GM12878 (cell line): Measurements from ENCODE around the gene DDAH1. TPM values are rescaled to one million over a fixed set of nuclear protein-coding genes. Genes with fewer than 3 reads are reported as not detected.

Experiments
- ATAC-seq: fragments of 200-7000 bp; cut with Tn5 transposase; 3 replicates; pipeline ENCODE4 v1.9.1; 2020; ENCODE audit warnings: mild to moderate bottlenecking, moderate library complexity
- BruUV-seq: library from RNA; stranded (reverse); fragments of 400-500 nt; replicated peaks from 2 replicates; lab custom pipeline; 2021; lab: Mats Ljungman, UMichigan
- CTCF ChIA-PET: fragments of 300-600 bp; sonication (Branson Sonifier 250); formaldehyde crosslinking; extraction: SDS; loops from one replicate; lab custom pipeline; 2021; ENCODE audit warnings: inconsistent platforms; lab: Yijun Ruan, JAX
- POLR2A ChIA-PET: fragments of 350-600 bp; formaldehyde crosslinking; extraction: SDS; loops from one replicate; lab custom pipeline; 2021; ENCODE audit warnings: inconsistent platforms; lab: Charles Lee
- RAD21 ChIA-PET: fragments of 300-600 bp; sonication (Branson Sonifier 250); formaldehyde crosslinking; loops from one replicate; lab custom pipeline; 2023; ENCODE audit warnings: antibody characterized with exemption; ENCODE audit not compliant: unreplicated experiment; lab: Charles Lee
- SMC1A ChIA-PET: fragments of 300-600 bp; sonication (Branson Sonifier 250); formaldehyde crosslinking; loops from one replicate; lab custom pipeline; 2023; ENCODE audit not compliant: unreplicated experiment, uncharacterized antibody; lab: Charles Lee
- DNase-seq: peaks from one replicate; pipeline ENCODE4 v3.0.0-alpha.2; 2011; ENCODE audit warnings: low read depth, low spot score
- FAIRE-seq: peaks from 3 replicates; lab custom pipeline; 2011; peaks lifted over from hg19 to GRCh38; lab: Jason Lieb, UNC
- H2AFZ ChIP-seq: 2 replicates; pipeline ENCODE4 v1.6.0; 2011; ENCODE audit warnings: low read depth, low read length, control low read depth; ENCODE audit not compliant: control insufficient read depth
- H3K27ac ChIP-seq: 2 replicates; pipeline ENCODE4 v1.5.1; 2011; ENCODE audit warnings: control low read depth; ENCODE audit not compliant: control insufficient read depth, insufficient read depth
- H3K27me3 ChIP-seq, 2 experiments: replicated peaks in 1 of 2; 2 replicates each; pipeline versions ENCODE4 v1.6.0 to v1.6.1; 2011; ENCODE audit warnings: low read length in 1 of 2; ENCODE audit not compliant: control insufficient read depth in 2 of 2, insufficient read depth in 2 of 2
- H3K36me3 ChIP-seq, 2 experiments: 2 replicates each; pipeline ENCODE4 v1.5.1; 2011; ENCODE audit warnings: low read length in 1 of 2; ENCODE audit not compliant: control insufficient read depth in 2 of 2, insufficient read depth in 2 of 2
- H3K4me1 ChIP-seq: 2 replicates; pipeline ENCODE4 v1.6.1; 2011; ENCODE audit warnings: mild to moderate bottlenecking, low read length, moderate library complexity, mixed read lengths; ENCODE audit not compliant: control insufficient read depth, insufficient read depth
- H3K4me2 ChIP-seq: 2 replicates; pipeline ENCODE4 v1.6.0; 2011; ENCODE audit warnings: control low read depth; ENCODE audit not compliant: control insufficient read depth, insufficient read depth
- H3K4me3 ChIP-seq: fragments of 200-600 bp; sonication (generic); 2 replicates; pipeline ENCODE4 v1.5.1; 2016
- H3K79me2 ChIP-seq: 2 replicates; pipeline ENCODE4 v1.6.0; 2011; ENCODE audit warnings: low read length; ENCODE audit not compliant: control insufficient read depth, insufficient read depth
- H3K9ac ChIP-seq: 2 replicates; pipeline ENCODE4 v1.8.0; 2011; ENCODE audit warnings: low read length, control low read depth, mixed read lengths; ENCODE audit not compliant: control insufficient read depth, insufficient read depth
- H3K9me3 ChIP-seq: replicated peaks from 3 replicates; pipeline ENCODE4 v1.5.1; 2011; ENCODE audit warnings: mild to moderate bottlenecking, low read length; ENCODE audit not compliant: control insufficient read depth, insufficient read depth
- H4K20me1 ChIP-seq: 2 replicates; pipeline ENCODE4 v1.6.0; 2011; ENCODE audit not compliant: control insufficient read depth, insufficient read depth
- BCL11A ChIP-seq: IDR thresholded peaks from 2 replicates; pipeline ENCODE4 v1.6.1; 2011; ENCODE audit warnings: low read depth, low read length
- BHLHE40 ChIP-seq, 2 experiments: fragments of 450-650 bp in 1 of 2; IDR thresholded peaks; 2 replicates each; pipeline ENCODE4 v1.6.1; 2011 to 2017; ENCODE audit warnings: low read depth in 2 of 2, borderline replicate concordance in 1 of 2, improper control_type of control experiment in 1 of 2, low read length in 1 of 2, mild to moderate bottlenecking in 1 of 2
- CREB1 ChIP-seq: IDR thresholded peaks from 2 replicates; pipeline ENCODE4 v1.6.1; 2012; ENCODE audit warnings: low read depth, mild to moderate bottlenecking, inconsistent platforms
- HDAC2 ChIP-seq: fragments of 200-600 bp; sonication (generic); IDR thresholded peaks from 2 replicates; pipeline ENCODE4 v1.6.1; 2017
- KDM1A ChIP-seq: fragments of 200-600 bp; sonication (generic); IDR thresholded peaks from 2 replicates; pipeline ENCODE4 v1.6.1; 2016; ENCODE audit warnings: borderline replicate concordance
- TCF7 ChIP-seq: IDR thresholded peaks from 2 replicates; pipeline ENCODE4 v1.6.1; 2014; ENCODE audit warnings: antibody characterized with exemption, borderline replicate concordance
- WGBS: methylation state at CpG from one replicate; pipeline ENCODE4 v1.1.6; 2016; ENCODE audit warnings: low lambda C conversion rate; ENCODE audit not compliant: insufficient replicate concordance, insufficient coverage; ENCODE audit errors: missing lambda C conversion rate; 5-methylcytosine and 5-hydroxymethylcytosine counted together
- in situ Hi-C: fragments of 300-500 bp; cut with MboI; formaldehyde crosslinking; loops from 9 replicates; pipeline ENCODE4 v1.14.3; 2018; ENCODE audit warnings: mixed read lengths
- intact Hi-C: fragments of 100-400 bp; cut with micrococcal nuclease; formaldehyde crosslinking; loops from one replicate; pipeline ENCODE4 v1.14.2; 2022; ENCODE audit not compliant: unreplicated experiment
- polyA plus RNA-seq, 11 experiments: library from polyadenylated mRNA; depleted of rRNA in 4 of 11; unstranded in 6 of 11; stranded (reverse) in 5 of 11; fragments of >200 nt; fragmentation: Nextera tagmentation in 4 of 11; fragmentation: Illumina TruSeq in 1 of 11; extraction: Ambion mirVana in 4 of 11; extraction: Trizol in 1 of 11; gene quantifications; 1 replicate in 1 of 11; 2 replicates in 10 of 11; pipeline versions ENCODE4 v1.2.1 to v1.2.3, GENCODE V29; 2011 to 2016; ENCODE audit warnings: inconsistent platforms in 2 of 11, missing spikeins in 2 of 11, low read depth in 1 of 11
- total RNA-seq, 4 experiments: library from RNA; depleted of rRNA in 3 of 4; stranded (reverse); fragments of >200 nt in 3 of 4; fragmentation: Illumina TruSeq in 1 of 4; extraction: Trizol in 1 of 4; gene quantifications; 2 replicates each; pipeline versions ENCODE4 v1.2.1 to v1.2.3, GENCODE V29; 2013 to 2021
- TF ChIP-seq, protein P1 (sequence below): fragments of 450-650 bp; formaldehyde crosslinking; IDR thresholded peaks from 2 replicates; pipeline ENCODE4 v1.5.0; 2022; ENCODE audit warnings: mild to moderate bottlenecking, missing genetic modification characterization
- TF ChIP-seq, protein P2 (sequence below), 3 experiments: IDR thresholded peaks in 2 of 3; conservative IDR thresholded peaks in 1 of 3; 2 replicates each; pipeline ENCODE4 v1.5.1; 2011; ENCODE audit warnings: low read depth in 3 of 3, low read length in 3 of 3, mild to moderate bottlenecking in 3 of 3, control low read depth in 2 of 3, moderate library complexity in 2 of 3, inconsistent platforms in 1 of 3, mixed read lengths in 1 of 3; ENCODE audit not compliant: control insufficient read depth in 2 of 3, insufficient read depth in 1 of 3; ENCODE audit errors: extremely low read depth in 1 of 3
- TF ChIP-seq, protein P3 (sequence below): fragments of 450-650 bp; IDR thresholded peaks from 2 replicates; pipeline ENCODE4 v1.6.1; 2017; ENCODE audit warnings: mild to moderate bottlenecking, moderate library complexity

DDAH1 gene
- total and polyA plus RNA-seq, 10 of the 15 experiments (the other 5 are each of a cell fraction or from before 2014, with no cell fraction given), result 0.07 to 0.88 (median 0.27) TPM; not detected in 6

DNA sequence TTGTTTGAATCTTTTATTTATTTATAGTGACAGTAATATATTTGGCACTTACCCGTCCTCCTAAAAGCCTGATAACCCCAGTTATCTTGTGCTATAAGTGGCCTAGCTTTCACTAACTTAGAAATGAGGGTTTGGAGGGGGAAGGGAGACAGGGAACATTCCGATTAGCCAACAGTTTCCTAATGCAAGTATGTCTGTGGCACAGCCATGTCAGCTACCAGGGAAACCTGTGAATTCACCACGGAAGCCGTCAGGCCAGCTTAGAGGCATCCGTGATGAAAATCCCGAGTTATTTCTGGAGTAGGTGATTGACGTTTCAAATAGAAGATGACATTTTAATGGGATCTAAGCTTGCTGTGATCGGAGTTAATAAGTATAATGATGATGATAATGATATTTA is 149.2 kb downstream of the DDAH1 start:
- FAIRE-seq (no peak), ATAC-seq (no peak), DNase-seq (no peak)
- Histone ChIP-seq H3K9me3 (no peaks in the 10 kb centered on the region), H4K20me1 (no peaks in the 10 kb centered on the region), H2AFZ (no peak overlapping the region), H3K4me1 (no peaks in the 10 kb centered on the region), H3K27me3 (no peaks in the 10 kb centered on the region; a peak in 1 of 4 replicates), H3K4me3 (no peak overlapping the region), H3K79me2 (no peaks in the 10 kb centered on the region), H3K27ac (no peak overlapping the region), H3K4me2 (no peak overlapping the region), H3K9ac (no peak overlapping the region), H3K36me3 (no peaks in the 10 kb centered on the region)
- ChIA-PET RAD21 (no interaction called here), CTCF (no interaction called here), SMC1A (interaction anchor here (0.8 kb wide), 1 partner anchor 43 kb away, joined by 3 read pairs; no protein-coding TSS in a partner anchor), POLR2A (no interaction called here)
- 57% methylated on average over 8 of the region's 8 CpGs for WGBS
- in situ Hi-C loops (loop anchor here (25.0 kb wide), 1 partner anchor 697 kb away; no protein-coding TSS in a partner anchor), intact Hi-C loops (no loop called here)
- BruUV-seq, result no TSS peak
- no peak for TF ChIP-seq CREB1
- TF ChIP-seq, protein P1, sequence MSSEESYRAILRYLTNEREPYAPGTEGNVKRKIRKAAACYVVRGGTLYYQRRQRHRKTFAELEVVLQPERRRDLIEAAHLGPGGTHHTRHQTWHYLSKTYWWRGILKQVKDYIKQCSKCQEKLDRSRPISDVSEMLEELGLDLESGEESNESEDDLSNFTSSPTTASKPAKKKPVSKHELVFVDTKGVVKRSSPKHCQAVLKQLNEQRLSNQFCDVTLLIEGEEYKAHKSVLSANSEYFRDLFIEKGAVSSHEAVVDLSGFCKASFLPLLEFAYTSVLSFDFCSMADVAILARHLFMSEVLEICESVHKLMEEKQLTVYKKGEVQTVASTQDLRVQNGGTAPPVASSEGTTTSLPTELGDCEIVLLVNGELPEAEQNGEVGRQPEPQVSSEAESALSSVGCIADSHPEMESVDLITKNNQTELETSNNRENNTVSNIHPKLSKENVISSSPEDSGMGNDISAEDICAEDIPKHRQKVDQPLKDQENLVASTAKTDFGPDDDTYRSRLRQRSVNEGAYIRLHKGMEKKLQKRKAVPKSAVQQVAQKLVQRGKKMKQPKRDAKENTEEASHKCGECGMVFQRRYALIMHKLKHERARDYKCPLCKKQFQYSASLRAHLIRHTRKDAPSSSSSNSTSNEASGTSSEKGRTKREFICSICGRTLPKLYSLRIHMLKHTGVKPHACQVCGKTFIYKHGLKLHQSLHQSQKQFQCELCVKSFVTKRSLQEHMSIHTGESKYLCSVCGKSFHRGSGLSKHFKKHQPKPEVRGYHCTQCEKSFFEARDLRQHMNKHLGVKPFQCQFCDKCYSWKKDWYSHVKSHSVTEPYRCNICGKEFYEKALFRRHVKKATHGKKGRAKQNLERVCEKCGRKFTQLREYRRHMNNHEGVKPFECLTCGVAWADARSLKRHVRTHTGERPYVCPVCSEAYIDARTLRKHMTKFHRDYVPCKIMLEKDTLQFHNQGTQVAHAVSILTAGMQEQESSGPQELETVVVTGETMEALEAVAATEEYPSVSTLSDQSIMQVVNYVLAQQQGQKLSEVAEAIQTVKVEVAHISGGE (CRISPR knock-in tag), result no peak
- no peak for TF ChIP-seq HDAC2
- TF ChIP-seq, protein P2, sequence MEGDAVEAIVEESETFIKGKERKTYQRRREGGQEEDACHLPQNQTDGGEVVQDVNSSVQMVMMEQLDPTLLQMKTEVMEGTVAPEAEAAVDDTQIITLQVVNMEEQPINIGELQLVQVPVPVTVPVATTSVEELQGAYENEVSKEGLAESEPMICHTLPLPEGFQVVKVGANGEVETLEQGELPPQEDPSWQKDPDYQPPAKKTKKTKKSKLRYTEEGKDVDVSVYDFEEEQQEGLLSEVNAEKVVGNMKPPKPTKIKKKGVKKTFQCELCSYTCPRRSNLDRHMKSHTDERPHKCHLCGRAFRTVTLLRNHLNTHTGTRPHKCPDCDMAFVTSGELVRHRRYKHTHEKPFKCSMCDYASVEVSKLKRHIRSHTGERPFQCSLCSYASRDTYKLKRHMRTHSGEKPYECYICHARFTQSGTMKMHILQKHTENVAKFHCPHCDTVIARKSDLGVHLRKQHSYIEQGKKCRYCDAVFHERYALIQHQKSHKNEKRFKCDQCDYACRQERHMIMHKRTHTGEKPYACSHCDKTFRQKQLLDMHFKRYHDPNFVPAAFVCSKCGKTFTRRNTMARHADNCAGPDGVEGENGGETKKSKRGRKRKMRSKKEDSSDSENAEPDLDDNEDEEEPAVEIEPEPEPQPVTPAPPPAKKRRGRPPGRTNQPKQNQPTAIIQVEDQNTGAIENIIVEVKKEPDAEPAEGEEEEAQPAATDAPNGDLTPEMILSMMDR (IDR thresholded peaks at IDR 0.05 in 2 of 3, conservative IDR thresholded peaks at IDR 0.05 in 1 of 3; ENCODE audit: control insufficient read depth in 2 of 3, extremely low read depth in 1 of 3, insufficient read depth in 1 of 3, low read depth in 3 of 3, low read length in 3 of 3), result no peak
- TF ChIP-seq BHLHE40 (IDR thresholded peaks at IDR 0.05; ENCODE audit: borderline replicate concordance in 1 of 2, low read depth in 2 of 2, low read length in 1 of 2), result no peak
- TF ChIP-seq KDM1A, result no peak
- TF ChIP-seq BCL11A, result no peak
- TF ChIP-seq TCF7, result no peak
- TF ChIP-seq, protein P3, sequence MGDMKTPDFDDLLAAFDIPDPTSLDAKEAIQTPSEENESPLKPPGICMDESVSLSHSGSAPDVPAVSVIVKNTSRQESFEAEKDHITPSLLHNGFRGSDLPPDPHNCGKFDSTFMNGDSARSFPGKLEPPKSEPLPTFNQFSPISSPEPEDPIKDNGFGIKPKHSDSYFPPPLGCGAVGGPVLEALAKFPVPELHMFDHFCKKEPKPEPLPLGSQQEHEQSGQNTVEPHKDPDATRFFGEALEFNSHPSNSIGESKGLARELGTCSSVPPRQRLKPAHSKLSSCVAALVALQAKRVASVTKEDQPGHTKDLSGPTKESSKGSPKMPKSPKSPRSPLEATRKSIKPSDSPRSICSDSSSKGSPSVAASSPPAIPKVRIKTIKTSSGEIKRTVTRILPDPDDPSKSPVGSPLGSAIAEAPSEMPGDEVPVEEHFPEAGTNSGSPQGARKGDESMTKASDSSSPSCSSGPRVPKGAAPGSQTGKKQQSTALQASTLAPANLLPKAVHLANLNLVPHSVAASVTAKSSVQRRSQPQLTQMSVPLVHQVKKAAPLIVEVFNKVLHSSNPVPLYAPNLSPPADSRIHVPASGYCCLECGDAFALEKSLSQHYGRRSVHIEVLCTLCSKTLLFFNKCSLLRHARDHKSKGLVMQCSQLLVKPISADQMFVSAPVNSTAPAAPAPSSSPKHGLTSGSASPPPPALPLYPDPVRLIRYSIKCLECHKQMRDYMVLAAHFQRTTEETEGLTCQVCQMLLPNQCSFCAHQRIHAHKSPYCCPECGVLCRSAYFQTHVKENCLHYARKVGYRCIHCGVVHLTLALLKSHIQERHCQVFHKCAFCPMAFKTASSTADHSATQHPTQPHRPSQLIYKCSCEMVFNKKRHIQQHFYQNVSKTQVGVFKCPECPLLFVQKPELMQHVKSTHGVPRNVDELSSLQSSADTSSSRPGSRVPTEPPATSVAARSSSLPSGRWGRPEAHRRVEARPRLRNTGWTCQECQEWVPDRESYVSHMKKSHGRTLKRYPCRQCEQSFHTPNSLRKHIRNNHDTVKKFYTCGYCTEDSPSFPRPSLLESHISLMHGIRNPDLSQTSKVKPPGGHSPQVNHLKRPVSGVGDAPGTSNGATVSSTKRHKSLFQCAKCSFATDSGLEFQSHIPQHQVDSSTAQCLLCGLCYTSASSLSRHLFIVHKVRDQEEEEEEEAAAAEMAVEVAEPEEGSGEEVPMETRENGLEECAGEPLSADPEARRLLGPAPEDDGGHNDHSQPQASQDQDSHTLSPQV, result no peak
